Stimulated activated CD8-positive, alpha-beta memory T cell treated with anti-CD3 and anti-CD28 coated beads, Interleukin-12 subunit alpha, Interleukin-12 subunit beta, amount 100 ng/mL, for 24 hours (primary cell): ENCODE data around the gene SNORC.
"Not testable (repeated sequence)": the region's sequence is repeated elsewhere in the genome, so short reads cannot be mapped to it uniquely, and the experiment has no call there.

Experiments used
- DNase-seq: peaks from one replicate; pipeline ENCODE4 v3.0.0-alpha.2; 2020; ENCODE audit errors: extremely low read depth

The SNORC gene

DNA sequence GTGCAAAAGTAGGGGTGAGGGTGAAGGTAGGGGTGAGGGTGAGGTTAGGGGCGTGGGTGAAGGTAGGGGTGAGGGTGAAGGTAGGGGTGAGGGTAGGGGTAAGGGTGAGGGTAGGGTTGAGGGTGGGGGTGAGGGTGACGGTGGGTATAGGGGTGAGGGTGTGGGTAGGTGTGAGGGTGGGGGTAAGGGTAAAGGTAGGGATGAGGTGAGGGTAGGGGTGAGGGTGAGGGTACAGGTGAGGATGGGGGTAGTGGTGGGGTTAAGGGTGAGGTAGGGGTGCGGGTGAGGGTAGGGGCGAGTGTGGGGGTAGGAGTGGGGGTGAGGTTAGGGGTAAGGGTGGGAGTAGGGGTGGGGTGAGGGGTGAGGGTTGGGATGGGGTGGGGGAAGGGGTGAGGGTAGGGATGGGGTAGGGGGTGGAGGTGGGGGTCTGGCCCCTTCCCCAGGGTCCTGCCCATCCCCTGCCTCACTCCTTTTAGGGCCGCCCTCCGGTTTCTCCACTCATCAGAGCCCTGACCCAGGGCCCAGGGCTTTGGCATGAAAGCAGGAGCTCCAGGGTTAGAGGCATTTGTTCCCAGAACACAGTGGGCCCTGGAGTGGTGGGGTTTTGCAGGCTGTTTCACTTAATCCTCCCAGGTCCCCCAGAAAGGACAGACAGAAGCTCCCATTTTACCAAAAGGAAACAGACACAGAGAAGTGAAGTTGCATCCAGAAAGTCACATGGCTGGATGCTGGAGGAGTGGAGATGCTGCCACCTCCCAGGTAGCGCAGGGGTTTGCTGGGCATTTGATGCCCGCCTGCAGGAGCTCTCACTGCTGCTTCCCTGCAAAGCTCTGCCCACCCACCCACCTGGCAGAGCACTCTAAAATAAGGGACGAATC, 26.9 kb downstream of the SNORC start:
- DNase-seq = no peak

DNA sequence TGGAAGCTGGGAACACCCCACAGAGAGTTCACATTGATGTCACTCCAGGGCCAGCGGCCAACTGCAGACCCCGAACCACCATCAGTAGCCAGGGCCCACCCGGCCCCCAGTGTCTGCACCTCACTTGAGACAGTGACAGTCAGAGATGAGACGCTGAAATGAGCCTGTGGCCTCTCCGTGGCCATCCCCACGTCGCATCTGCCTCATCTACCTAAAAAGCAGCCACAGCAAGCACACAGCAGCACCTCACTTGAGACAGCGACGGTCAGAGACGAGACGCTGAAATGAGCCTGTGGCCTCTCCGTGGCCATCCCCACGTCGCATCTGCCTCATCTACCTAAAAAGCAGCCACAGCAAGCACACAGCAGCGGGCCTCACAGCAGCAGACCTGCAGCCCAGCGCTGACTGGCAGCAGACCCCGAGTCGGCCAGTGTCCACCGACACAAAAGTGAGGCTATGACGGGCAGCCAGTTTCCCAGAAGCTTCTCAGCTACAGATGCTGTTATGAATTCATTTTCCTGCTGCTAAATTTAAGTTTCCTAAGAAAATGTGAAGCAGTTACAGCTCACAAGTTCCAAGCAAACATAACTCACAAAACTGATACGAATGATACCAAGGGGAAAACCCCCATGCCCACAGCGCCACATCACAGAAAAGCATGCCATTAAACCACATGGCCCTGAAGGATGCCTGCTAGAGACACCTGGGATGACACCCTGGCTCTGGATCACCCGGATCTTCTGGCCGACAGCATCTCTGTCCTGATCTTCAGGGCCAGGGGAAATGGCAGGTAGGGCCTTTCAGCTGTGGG, 27.7 kb downstream of the SNORC start:
- no peak for DNase-seq

DNA sequence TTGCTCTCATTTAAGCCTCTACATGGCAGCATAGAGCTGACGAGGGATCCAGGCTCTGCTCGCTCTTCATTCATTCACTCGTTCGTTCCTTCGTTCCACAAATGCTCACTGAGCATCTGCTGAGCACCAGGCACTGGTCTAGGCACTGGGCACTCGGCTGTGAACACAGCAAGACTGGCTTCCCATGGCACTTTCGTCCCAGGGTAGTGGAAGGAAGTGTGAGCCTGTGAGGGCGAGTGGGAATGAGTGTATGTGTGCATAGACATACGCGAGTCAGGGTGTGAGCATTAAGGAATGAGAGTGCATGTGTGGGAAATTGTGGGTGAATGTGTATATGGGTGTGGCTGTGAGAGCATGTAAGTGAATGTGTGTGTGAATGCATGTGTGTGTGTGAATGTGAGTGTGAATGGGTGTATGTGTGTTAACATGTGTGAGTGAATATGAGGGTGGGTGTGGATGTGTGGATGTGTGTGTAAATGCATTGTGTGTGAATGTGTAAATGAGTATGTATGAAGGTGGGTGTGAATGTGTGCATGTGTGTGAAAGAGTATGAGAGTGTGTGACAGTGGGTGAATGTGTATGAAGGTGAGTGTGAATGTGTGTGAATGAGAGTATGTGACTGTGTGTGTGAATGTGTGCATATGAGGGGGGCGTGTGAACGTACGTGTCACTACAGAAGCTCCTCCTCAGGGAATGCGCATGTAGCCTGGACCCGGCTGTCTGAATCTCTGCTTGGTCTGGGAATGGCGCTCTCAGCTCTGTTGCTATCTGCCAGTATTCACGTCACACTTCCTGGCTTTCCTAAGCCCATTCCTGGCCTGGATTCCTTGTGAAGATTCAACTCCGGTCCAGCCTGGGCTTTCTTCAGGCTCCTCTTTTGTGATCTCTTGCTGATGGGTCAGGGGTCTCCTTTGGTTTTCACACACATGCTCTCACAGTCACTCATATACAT, 28.8 kb downstream of the SNORC start:
- no peak for DNase-seq

DNA sequence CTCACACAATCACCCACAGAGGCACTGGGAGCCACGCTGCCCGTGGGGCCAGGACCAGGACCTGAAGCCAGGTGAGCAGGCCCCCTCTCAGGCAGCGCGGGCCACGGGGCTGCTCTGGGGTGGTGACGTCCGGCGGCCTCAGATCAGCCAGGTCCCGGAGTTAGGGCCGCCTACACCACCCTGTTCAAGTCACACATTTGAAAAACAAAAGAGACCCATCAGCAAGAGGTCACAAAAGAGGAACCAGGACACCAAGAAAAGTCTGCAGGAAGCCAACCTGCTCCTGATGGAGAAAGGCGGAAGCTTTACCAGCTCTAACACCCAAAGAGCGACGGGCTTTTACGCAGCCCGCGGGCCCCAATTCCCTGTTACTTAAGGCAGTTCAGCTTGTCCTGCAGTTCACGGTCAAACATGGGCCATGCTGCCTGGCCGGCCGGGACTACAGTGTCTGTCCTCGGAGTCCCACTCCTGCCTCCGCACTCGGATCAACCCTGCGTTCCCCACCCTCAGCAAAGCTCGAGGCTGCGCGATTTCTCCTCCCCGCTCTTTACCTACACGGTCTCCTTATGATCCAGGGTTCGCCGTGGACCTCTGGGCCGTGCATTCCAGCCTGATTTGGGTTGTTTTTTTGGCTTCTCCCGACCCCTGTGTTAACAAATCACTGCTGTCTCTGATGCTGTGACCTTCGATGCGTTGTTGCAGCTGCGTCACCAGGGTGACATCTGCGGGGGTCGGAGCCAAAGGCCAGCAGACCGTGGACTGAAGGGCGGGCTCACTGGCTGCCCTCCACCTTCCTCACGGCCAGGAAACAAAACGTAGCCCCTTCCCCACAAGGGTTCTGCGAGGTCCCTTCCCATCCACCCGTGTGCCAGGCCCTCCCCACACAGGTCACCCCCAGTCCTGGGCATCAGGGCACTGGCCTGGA, 31.0 kb downstream of the SNORC start:
- DNase-seq = no peak

DNA sequence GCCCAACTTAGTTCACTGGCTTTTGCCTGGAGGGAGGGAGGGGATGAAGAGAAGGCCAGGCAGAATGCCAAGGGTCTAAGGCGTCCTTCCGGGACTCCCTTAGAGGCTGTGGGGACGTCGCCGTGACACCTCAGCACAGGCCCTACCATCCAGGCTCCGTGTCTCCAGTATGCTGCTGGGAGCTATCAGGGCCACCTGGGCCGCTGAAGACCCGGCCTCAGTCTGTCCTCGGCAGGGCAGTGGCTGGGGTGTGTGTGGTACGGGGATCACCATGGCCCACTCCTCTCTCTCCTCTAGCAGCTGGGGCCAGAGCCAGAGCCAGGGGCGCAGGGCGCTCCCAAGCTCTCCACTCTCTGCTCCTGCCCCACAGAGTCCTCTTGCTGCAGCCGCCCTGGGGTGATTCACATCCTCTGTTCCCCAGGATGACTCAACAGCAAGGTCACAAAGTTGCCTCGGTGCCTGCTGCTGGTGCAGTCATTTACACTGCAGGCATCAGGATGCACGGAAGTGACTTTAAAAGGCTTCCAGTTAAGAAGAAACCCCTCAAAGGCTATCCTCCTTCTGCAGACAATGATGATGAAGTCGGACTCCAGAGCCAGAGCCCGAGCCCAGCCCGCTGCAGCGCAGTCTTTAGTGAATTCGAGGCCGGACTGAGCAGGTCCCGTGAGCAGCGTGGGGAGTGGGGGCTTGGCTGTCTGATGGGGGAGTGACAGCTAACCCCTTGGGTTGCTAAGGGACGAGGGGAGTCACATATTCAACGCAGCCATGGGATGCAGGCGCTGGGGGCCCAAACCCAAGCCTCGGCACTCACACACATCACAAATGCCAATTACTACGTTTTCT, 31.9 kb downstream of the SNORC start:
- peak; percentile 8 for DNase-seq

DNA sequence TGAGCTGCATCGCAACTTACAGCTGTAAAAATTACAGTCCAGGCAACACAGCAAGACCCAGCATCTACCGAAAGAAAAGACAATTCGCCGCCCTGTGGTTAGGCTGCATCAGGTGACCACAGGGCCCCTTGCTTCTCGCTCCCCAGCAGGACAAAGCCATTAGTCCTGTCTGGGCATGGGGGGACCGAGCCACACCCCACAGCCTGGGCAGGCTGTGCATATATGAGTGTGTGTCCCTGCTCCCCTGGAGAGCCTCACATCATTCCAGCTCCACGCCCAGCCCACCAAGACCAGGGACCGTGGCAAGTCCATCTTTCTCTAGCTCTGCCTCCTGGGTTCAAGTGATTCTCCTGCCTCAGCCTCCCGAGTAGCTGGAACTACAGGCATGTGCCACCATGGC, 33.9 kb downstream of the SNORC start:
- no peak for DNase-seq

DNA sequence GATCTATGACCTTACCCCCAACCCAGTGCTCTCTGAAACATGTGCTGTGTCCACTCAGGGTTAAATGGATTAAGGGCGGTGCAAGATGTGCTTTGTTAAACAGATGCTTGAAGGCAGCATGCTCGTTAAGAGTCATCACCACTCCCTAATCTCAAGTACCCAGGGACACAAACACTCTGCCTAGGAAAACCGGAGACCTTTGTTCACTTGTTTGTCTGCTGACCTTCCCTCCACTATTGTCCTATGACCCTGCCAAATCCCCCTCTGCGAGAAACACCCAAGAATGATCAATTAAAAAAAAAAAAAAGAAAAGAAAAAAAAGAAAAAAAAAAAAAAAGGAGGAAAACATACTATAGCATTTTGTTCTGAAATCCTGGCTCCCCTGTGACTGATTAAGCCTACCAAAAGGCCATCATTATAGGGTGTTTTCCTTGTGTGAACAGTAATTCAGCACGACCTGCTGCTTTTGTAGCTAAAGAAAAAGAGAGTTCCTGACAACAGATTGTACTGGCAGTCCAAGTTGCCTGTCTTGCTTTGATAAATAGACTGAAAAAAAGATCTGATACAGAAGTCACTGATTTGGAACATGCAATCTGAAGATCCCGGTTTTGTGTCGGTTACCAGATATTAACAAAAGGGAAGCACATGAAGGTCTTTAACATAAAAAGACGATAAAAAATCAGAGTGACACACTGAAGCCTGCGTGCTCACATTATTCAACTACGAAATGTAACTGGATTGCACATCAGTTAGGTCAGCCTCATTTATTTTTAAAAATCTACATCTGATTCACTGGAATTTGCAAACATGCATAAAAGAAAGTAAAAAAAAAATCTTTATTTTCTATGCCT, 37.0 kb downstream of the SNORC start:
- DNase-seq = not testable (repeated sequence)

DNA sequence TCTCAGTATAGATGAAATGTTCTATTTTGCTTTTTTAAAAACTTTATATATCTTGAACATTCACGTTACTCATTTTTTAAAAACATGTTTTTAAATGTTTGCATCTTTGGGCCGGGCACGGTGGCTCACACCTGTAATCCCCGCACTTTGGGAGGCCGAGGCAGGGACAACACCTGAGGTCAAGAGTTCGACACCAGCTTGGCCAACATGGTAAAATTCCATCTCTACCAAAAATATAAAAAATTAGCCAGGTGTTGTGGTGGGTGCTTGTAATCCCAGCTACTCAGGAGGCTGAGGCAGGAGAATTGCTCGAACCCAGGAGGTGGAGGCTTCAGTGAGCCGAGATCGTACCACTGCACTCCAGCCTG, 37.6 kb downstream of the SNORC start:
- not testable (repeated sequence) for DNase-seq

DNA sequence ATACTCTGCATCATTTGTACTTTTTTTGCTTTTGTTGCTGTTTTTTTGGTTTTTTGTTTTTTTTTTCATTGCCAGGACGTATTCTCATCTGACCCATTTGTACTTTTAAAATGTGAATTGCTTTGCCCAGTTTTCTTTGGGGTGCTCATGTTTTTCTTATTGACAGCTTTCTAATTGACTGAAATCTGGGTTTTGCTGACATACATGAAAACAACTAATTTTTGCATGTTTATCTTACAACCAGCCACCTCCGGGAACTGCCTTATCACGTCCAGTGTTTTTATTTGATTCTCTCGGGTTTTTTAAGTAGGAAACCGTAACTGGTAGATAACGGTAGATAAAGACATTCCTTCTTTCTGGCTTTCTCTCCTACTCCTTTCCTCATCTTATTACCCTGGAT, 38.6 kb downstream of the SNORC start:
- DNase-seq = no peak

DNA sequence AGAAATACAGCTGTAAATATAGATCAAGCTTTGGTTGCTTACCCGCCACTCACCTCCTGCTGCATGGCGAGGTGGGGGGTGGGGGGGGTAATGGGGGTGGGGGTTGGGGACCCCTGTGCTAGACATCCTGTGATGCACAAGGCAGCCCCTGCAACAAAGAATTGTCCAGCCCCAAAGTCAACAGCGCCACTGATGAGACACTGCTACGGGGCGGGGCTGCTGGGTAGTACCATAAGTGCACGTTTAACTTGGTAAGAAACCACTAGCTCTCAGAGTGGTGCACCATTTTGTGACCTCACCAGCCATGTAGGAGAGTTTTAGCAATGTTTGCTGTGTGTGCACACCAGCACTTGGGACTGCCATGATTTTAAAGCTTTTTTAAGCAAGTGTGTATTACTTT, 40.3 kb downstream of the SNORC start:
- DNase-seq = no peak

DNA sequence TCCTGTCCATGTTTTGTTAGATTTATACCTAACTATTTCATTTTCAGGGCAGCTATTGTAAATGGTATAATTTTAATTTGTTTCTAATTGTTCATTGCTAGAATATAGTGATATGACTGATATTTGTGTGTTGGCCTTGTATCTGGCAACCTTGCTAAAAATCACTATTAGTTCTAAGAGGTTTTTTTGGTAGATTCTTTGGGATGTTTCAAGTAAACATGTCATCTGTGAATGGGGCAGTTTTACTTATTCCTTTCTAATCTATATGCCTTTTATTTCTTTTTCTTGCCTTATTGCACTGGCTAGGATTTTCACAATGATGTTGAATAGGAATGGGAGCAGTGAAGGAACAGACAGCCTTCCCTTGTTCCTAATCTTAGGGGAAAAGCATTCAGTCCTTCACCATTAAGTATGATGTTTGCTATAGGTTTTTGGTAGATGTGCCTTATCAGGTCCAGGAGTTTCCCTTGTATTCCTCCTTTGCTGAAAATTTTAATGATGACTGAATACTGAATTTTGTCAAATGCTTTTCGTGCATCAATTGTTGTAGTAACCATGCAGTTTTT, 41.7 kb downstream of the SNORC start:
- no peak for DNase-seq

DNA sequence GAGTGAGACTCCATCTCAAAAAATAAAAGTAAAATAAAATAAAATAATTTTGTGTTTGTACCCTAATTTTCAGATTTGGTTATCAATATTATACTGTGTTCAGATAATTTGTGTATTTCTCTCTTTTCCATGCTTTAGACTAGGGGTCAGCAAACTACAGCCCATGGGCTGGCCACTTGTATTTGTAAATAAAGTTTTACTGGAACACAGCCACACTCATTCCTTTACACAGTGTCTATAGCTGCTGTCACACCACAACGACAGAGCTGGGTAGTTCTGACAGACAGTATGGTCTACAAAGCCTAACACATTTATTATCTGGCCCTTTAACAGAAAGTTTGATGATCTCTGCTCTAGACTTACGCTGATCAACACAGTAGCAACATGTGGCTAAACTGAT, 43.8 kb downstream of the SNORC start:
- no peak for DNase-seq

DNA sequence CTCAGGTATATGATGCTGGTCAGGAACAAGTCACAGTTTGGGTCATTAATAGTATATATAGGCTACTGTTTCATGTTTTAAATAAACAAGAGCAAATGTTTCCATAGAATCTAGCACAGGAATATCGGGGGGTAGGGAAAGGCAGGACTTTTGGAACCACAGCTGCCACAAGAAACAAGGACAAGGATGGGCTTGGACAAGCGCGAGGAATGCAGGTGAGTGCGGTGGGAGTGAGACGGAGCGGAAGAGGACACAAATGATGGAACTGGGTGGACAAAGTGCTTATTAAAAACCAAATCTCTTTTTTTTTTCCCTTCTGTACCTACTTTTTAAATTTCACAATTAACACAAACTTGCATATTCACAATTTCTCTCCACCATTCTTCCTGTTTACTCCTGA, 49.1 kb downstream of the SNORC start:
- no peak for DNase-seq

DNA sequence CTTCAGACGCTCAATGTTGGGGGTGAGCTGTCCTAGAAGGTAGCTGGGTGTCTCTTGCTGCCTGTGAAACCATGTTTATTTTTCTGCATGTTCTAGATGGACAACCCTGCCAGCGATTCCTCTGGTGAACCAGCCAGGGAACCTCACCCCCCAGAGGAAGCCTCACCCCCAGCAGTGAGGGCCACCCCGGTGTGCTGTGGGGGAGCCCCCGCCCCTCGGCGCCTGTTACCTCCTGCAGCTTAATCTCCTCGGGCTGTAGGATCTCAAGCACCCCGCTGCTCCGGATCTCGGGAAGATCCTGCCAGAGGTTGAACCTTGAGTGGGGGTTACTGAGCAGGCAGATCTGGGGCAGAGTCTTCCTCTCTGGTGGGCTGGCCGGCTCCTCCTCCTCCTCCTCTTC, 50.0 kb downstream of the SNORC start:
- DNase-seq = no peak

DNA sequence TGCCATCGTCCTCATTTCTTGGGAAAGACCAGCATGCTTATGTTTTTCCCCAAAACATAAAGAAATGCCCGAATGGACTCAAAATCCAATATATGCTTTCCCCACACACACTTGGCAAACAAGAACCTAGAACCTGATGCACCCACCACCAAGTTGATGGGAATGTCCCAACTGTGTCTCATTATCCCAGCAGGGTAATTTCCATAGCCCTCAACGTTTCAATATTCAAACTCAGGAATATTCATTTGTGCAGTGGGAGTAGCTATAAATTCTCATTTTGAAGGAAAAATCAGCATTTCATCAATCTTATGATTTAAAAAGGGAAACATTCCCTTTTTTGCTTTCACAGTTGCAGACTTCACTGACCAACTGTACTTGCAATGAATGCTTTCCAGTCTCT, 50.7 kb downstream of the SNORC start:
- DNase-seq = no peak

DNA sequence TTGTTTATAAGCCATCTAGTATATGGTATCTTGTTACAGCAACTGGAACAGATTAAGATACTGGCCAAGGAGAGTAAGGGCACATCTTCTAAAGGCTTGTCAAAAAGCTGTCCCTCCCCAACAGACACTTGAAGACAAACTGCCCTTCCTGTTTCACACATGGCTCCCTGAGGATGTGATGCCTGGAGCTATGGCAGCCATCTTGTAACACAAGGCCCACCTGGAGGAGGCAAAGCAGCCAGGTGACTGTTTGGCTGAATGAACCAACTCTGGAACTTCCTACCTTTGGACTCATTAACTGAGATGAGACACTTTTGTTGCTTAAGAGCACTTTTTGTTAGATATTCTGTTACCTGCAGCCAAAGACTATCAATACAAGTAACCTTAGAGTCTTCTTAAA, 54.4 kb downstream of the SNORC start:
- DNase-seq = no peak

DNA sequence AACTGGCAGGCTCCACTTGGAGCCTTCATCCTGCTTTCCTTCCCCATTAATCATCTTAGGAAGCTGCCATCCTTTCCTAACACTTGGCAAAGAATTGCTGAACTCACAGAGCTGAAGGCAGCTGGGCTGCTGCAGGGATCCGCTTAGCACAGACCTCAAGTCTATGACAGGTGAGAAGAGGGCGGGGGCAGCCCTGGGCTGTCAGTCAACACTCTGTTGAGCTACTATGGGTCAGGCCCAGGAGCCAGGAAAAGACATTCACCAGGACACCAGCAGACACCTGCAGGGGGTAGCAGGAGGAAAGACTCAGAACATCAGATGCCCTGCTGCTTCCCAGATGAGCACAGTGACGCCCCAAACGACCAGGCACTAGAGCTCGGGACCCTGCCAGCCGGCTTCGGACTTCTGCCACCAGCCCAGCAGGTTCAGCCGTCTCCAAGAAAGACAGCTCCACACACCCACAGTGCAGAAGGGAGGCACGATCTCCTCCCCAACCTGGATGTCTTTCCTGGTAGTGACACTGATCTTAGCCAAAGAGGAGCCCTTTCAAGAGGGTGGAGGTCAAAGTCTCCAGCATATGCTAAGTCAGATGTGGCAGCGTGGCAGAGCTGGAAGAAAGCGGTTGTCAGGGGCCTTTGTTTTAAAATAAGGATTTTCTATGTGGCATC, 55.2 kb downstream of the SNORC start:
- DNase-seq = no peak

DNA sequence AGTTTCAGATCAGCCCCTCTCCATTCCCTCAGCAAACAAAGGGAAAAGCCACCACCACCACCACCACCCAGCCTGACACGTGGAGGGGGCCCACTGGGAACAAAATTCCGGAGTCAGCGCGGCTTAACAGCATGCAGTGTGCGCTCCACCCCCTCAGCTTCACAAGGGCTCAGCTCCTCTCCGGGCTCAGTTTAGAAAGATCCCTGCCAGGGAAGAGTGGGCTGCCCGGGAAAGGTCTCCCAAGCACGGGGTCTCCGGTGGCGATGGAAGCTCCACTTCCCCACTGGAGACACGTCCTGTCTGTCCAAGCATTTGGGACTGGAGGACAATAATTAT, 55.7 kb downstream of the SNORC start:
- DNase-seq = no peak
